ENCODE data around the gene NPR1. TPM values are rescaled to one million over a fixed set of nuclear protein-coding genes. Genes with fewer than 3 reads are reported as not detected.
"Not testable (repeated sequence)": the region's sequence is repeated elsewhere in the genome, so short reads cannot be mapped to it uniquely, and the experiment has no call there.

The NPR1 gene
- total RNA-seq, 2 donors from 2014 or later = 19.3 to 42.9 TPM

DNA sequence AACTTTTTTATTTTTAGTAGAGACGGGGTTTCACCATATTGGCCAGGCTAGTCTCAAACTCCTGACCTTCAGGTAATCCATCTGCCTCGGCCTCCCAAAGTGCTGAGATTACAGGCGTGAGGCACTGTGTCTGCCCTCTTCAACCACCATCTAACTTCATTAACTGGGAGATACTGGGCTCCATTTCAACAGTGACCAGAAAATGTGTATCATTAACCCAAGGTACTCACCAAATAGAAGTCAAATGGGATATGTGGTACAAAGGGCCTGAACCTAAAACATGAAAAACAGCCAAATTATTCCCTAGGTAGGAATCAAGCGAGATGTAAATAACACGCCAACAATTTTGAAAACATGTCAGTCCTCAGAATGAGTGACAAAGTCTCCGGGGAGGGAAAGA, 8.9 kb upstream of the NPR1 start:
- H3K27ac ChIP-seq = peak overlapping the region in 1 of 2 donors; percentile 90
- no peaks in the 10 kb centered on the region for H3K9me3 ChIP-seq
- TF ChIP-seq, protein P1, sequence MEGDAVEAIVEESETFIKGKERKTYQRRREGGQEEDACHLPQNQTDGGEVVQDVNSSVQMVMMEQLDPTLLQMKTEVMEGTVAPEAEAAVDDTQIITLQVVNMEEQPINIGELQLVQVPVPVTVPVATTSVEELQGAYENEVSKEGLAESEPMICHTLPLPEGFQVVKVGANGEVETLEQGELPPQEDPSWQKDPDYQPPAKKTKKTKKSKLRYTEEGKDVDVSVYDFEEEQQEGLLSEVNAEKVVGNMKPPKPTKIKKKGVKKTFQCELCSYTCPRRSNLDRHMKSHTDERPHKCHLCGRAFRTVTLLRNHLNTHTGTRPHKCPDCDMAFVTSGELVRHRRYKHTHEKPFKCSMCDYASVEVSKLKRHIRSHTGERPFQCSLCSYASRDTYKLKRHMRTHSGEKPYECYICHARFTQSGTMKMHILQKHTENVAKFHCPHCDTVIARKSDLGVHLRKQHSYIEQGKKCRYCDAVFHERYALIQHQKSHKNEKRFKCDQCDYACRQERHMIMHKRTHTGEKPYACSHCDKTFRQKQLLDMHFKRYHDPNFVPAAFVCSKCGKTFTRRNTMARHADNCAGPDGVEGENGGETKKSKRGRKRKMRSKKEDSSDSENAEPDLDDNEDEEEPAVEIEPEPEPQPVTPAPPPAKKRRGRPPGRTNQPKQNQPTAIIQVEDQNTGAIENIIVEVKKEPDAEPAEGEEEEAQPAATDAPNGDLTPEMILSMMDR (IDR thresholded peaks at IDR 0.05) = no peak
- H3K4me3 ChIP-seq = peak overlapping the region; percentile 86 to 91
- DNase-seq (ENCODE audit: low spot score) = no peak
- peaks cover 48% of the 10 kb centered on the region for H3K36me3 ChIP-seq
- no peaks in the 10 kb centered on the region for H3K27me3 ChIP-seq
- H3K4me1 ChIP-seq = peaks cover 0 to 20% of the 10 kb centered on the region in 2 donors

DNA sequence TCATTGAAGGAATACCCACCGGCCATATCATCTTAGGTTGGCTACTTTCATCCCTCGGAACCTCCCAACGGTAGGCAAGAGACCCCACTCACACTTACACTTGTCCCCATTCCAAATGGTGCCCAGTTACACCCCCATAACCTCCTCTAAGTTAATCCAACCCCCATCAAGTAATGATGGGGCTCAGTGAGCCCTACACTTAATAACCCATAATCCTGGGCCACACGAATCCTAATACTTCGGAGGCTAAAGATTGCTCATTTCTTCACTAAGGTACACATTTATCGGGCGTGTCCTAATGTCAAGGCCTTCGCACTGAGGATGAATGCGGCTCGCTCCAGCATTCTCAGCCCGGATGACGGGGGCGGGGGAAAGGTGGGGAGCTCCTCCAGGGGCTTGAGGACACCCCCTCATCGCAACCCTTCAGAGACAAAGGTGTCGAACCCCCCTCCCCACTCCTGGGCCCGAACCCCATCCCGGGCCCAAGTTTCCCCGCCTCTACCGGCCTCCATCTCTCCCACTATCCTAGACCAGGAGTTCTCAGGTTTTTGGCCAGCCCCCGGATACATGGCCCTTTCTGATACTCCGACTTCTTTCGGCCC, 8.1 kb upstream of the NPR1 start:
- H3K9me3 ChIP-seq = no peaks in the 10 kb centered on the region
- no peak for DNase-seq (ENCODE audit: low spot score)
- H3K27ac ChIP-seq = peak overlapping the region; percentile 80 to 90
- peaks cover 0 to 20% of the 10 kb centered on the region in 2 donors for H3K4me1 ChIP-seq
- TF ChIP-seq, protein P1 (IDR thresholded peaks at IDR 0.05) = no peak
- peaks cover 40% of the 10 kb centered on the region for H3K36me3 ChIP-seq
- no peaks in the 10 kb centered on the region for H3K27me3 ChIP-seq
- peak overlapping the region; percentile 86 to 91 for H3K4me3 ChIP-seq

DNA sequence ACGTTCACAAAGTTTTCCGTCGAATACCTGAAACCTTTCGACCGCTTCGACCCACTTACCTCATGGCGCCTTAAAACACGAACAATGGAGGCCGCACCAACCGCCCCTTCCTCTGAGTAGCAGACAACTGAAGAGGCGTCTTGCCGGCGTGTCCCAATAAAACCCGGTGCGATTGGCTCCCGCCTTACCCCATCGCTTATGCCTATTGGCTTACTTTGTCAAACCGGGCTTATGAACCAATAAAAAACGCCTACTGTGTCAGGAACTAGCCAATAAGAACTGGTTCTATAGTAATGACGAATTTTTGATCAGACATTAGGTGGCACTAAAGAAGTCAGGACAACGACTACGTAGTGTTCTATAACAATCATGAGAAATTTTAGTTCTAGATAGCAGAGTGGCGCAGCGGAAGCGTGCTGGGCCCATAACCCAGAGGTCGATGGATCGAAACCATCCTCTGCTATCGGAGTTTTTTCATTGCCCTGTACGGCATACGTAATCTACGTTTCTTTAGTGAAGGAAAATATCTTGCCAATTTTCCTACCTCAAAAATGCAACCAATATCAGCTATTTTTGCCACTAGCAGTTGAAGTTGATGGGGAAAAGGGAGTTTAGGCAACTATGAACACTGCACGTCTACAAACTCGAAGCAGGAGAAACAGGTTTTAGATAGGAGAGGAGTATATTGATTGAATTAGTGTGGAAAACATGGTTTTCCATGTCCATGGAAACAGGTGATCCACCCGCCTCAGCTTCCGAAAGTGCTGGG, 7.4 kb upstream of the NPR1 start, which contains the start of gene ILF2:
Gene ILF2 (minus strand): TSS at position 135 of the 769 bp plus-strand sequence. CDS start 71 bp downstream, at position 64.
- peak within 1 kb of the TSS; percentile 86 to 91 for H3K4me3 ChIP-seq
- H3K9me3 ChIP-seq = no peaks in the 10 kb centered on the region
- H3K36me3 ChIP-seq = peaks cover 33% of the 10 kb centered on the region
- TF ChIP-seq, protein P1 (IDR thresholded peaks at IDR 0.05) = no peak
- H3K27me3 ChIP-seq = no peaks in the 10 kb centered on the region
- peaks cover 0 to 20% of the 10 kb centered on the region in 2 donors for H3K4me1 ChIP-seq
- DNase-seq (ENCODE audit: low spot score) = peak; percentile 99
- H3K27ac ChIP-seq = peak within 1 kb of the TSS; percentile 88 to 90

DNA sequence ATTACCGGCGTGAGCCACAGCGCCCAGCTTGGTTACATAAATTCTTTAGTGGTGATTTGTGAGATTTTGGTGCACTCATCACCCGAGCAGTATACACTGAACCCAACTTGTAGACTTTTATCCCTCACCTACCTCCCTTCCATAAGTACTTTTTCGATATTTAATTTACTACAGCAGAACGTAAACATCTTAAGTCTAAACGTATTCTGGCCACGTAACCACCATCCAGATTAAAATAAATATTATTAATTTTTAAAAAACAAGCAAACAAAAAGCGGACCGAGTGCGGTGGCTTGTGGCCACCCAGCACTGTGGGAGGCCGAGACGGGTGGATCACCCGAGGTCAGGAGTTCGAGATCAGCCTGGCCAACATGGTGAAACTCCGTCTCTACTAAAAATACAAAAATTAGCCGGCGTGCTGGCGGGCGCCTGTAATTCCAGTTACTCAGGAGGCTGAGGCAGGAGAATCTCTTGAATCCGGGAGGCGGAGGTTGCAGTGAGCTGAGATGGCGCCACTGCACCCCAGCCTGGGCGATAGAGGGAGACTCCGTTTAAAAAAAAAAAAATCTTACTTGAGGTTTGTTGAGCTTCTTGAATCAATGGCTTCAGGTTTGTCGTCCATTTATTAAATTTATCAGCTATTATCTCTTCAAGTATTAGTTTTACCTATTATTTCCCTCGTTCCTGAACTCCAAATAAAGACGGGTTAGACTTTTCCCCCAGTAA, 6.7 kb upstream of the NPR1 start:
- Histone ChIP-seq H3K4me1 (peaks cover 0 to 20% of the 10 kb centered on the region in 2 donors), H3K4me3 (peak overlapping the region; percentile 33 to 91), H3K27ac (peak overlapping the region; percentile 79 to 88), H3K36me3 (peaks cover 26% of the 10 kb centered on the region)
- not testable (repeated sequence) for H3K9me3 ChIP-seq, H3K27me3 ChIP-seq
- DNase-seq (ENCODE audit: low spot score) = peak; percentile 77

DNA sequence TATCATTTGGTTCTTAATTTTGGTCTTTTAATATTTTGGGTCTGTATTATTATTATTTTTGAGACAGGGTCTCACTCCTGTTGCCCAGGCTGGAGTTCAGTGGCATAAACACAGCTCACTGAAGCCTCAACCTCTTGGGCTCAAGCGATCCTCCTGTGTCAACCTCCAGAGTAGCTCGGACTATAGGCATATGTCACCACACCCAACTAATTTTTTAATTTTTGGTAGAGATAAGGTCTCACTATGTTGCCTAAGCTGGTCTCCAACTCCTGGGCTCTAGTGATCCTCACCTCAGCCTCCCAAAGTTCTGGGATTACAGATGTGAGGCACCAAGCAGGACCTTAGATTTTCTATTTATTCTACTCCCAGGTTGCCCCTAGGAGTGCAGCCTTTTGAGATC, 5.0 kb upstream of the NPR1 start:
- Histone ChIP-seq H3K4me3 (no peak overlapping the region), H3K27ac (no peak overlapping the region), H3K4me1 (peaks cover 0 to 32% of the 10 kb centered on the region in 2 donors), H3K9me3 (no peaks in the 10 kb centered on the region), H3K27me3 (no peaks in the 10 kb centered on the region), H3K36me3 (peaks cover 9% of the 10 kb centered on the region)
- TF ChIP-seq, protein P1 (IDR thresholded peaks at IDR 0.05) = no peak
- DNase-seq (ENCODE audit: low spot score) = no peak

All from right atrium auricular region (tissue), 2 donors.